GM23338 (cell line): ENCODE data around the gene RAB6A. TPM values are rescaled to one million over a fixed set of nuclear protein-coding genes. Genes with fewer than 3 reads are reported as not detected.

Experiments
- ATAC-seq: fragments of 200-7000 bp; cut with Tn5 transposase; 3 replicates; pipeline ENCODE4 v1.9.1; 2020
- DNase-seq: peaks from one replicate; pipeline ENCODE4 v3.0.0-alpha.2; 2015; ENCODE audit warnings: low spot score
- H2AFZ ChIP-seq: fragments of 200-600 bp; sonication (generic); 2 replicates; pipeline ENCODE4 v1.8.0; 2016; ENCODE audit warnings: antibody characterized with exemption, mild to moderate bottlenecking, moderate library complexity
- H3F3A ChIP-seq: fragments of 200-600 bp; sonication (generic); replicated peaks from 2 replicates; pipeline ENCODE4 v1.8.0; 2017; ENCODE audit warnings: antibody characterized with exemption, mixed run types, low read depth
- H3K27ac ChIP-seq: fragments of 200-600 bp; sonication (generic); 2 replicates; pipeline ENCODE4 v1.6.1; 2016; ENCODE audit warnings: low read depth
- H3K27me3 ChIP-seq: fragments of 200-600 bp; sonication (generic); 2 replicates; pipeline ENCODE4 v1.8.0; 2016; ENCODE audit warnings: mild to moderate bottlenecking, mixed run types, moderate library complexity; ENCODE audit not compliant: insufficient read depth
- H3K36me3 ChIP-seq: fragments of 200-600 bp; sonication (generic); 2 replicates; pipeline ENCODE4 v1.8.0; 2016; ENCODE audit warnings: mild to moderate bottlenecking; ENCODE audit not compliant: insufficient read depth
- H3K4me1 ChIP-seq: fragments of 200-600 bp; sonication (generic); 2 replicates; pipeline ENCODE4 v1.8.0; 2016; ENCODE audit warnings: mild to moderate bottlenecking, moderate library complexity; ENCODE audit not compliant: insufficient read depth
- H3K4me2 ChIP-seq: fragments of 200-600 bp; sonication (generic); 2 replicates; pipeline ENCODE4 v1.7.1; 2017; ENCODE audit warnings: mixed run types
- H3K4me3 ChIP-seq: fragments of 200-600 bp; sonication (generic); 2 replicates; pipeline ENCODE4 v1.6.1; 2016; ENCODE audit warnings: mixed run types
- H3K79me2 ChIP-seq: fragments of 200-600 bp; sonication (generic); replicated peaks from 2 replicates; pipeline ENCODE4 v1.8.0; 2017; ENCODE audit warnings: mild to moderate bottlenecking; ENCODE audit not compliant: insufficient read depth
- H3K9me2 ChIP-seq: fragments of 200-600 bp; sonication (generic); 2 replicates; pipeline ENCODE4 v1.8.0; 2017; ENCODE audit not compliant: insufficient read depth
- H4K20me1 ChIP-seq: fragments of 200-600 bp; sonication (generic); replicated peaks from 2 replicates; pipeline ENCODE4 v1.8.0; 2017; ENCODE audit warnings: mild to moderate bottlenecking; ENCODE audit not compliant: insufficient read depth
- H3K27ac Mint-ChIP-seq: 2 replicates; pipeline ENCODE4 v1.8.0; 2020; ENCODE audit warnings: inconsistent platforms, mild to moderate bottlenecking, moderate library complexity, mixed read lengths
- H3K27me3 Mint-ChIP-seq: 3 replicates; pipeline ENCODE4 v1.8.0; 2022; ENCODE audit warnings: low read depth, mild to moderate bottlenecking, moderate library complexity, mixed read lengths, inconsistent platforms; ENCODE audit not compliant: insufficient read depth, poor library complexity
- H3K36me3 Mint-ChIP-seq: 3 replicates; pipeline ENCODE4 v1.8.0; 2021; ENCODE audit warnings: low read depth, mild to moderate bottlenecking, inconsistent platforms, moderate library complexity, mixed read lengths
- H3K4me1 Mint-ChIP-seq: 3 replicates; pipeline ENCODE4 v1.8.0; 2020; ENCODE audit warnings: mild to moderate bottlenecking, inconsistent platforms, mixed read lengths
- H3K4me3 Mint-ChIP-seq: 3 replicates; pipeline ENCODE4 v1.8.0; 2021; ENCODE audit warnings: moderate library complexity, mild to moderate bottlenecking, inconsistent platforms, mixed read lengths
- H3K9me3 Mint-ChIP-seq: 3 replicates; pipeline ENCODE4 v1.8.0; 2020; ENCODE audit warnings: moderate library complexity, mild to moderate bottlenecking, inconsistent platforms, mixed read lengths
- CREB1 ChIP-seq: fragments of 250-450 bp; sonication (Bioruptor Pico); IDR thresholded peaks from 2 replicates; pipeline ENCODE4 v1.5.0; 2020; ENCODE audit warnings: low read depth, mild to moderate bottlenecking, moderate library complexity
- CTCF ChIP-seq, 2 experiments: fragments of 200-600 bp in 1 of 2; sonication (generic) in 1 of 2; conservative IDR thresholded peaks; 2 replicates each; pipeline versions ENCODE4 v1.5.1 to v1.6.1; 2016 to 2017; ENCODE audit warnings: antibody characterized with exemption in 2 of 2, low read depth in 2 of 2, mild to moderate bottlenecking in 2 of 2, moderate library complexity in 1 of 2
- EZH2 ChIP-seq: fragments of 200-600 bp; sonication (generic); IDR thresholded peaks from one replicate; pipeline ENCODE4 v1.8.0; 2017; ENCODE audit warnings: antibody characterized with exemption, mild to moderate bottlenecking, low read depth; ENCODE audit not compliant: unreplicated experiment
- EZH2phosphoT487 ChIP-seq: fragments of 200-600 bp; sonication (generic); IDR thresholded peaks from one replicate; pipeline ENCODE4 v1.8.1; 2018; ENCODE audit warnings: antibody characterized with exemption; ENCODE audit not compliant: unreplicated experiment
- JUNB ChIP-seq: IDR thresholded peaks from one replicate; pipeline ENCODE4 v1.6.1; 2016; ENCODE audit warnings: antibody characterized with exemption; ENCODE audit not compliant: unreplicated experiment
- NANOG ChIP-seq: IDR thresholded peaks from 2 replicates; pipeline ENCODE4 v1.6.1; 2016; ENCODE audit warnings: antibody characterized with exemption, borderline replicate concordance
- POLR2AphosphoS5 ChIP-seq: IDR thresholded peaks from 2 replicates; pipeline ENCODE4 v1.6.1; 2016; ENCODE audit warnings: antibody characterized with exemption, low read depth
- ZNF114 ChIP-seq: fragments of 250-450 bp; sonication (Bioruptor Pico); IDR thresholded peaks from 2 replicates; pipeline ENCODE4 v1.5.0; 2020; ENCODE audit warnings: mild to moderate bottlenecking, moderate library complexity
- ZNF462 ChIP-seq: fragments of 250-450 bp; sonication (Bioruptor Pico); IDR thresholded peaks from 2 replicates; pipeline ENCODE4 v1.5.0; 2020; ENCODE audit warnings: mild to moderate bottlenecking, moderate library complexity
- polyA plus RNA-seq: library from polyadenylated mRNA; unstranded; fragments of >200 nt; fragmentation: Nextera tagmentation; extraction: Ambion mirVana; gene quantifications from 2 replicates; pipeline ENCODE4 v1.2.1, GENCODE V29; 2016
- total RNA-seq: library from RNA; depleted of rRNA; stranded (reverse); fragments of >200 nt; shearing (Covaris generic); gene quantifications from 2 replicates; pipeline ENCODE4 v1.2.3, GENCODE V29; 2014

The RAB6A gene
- total and polyA plus RNA-seq, 2 experiments from 2014 or later, result 61.1 to 127 TPM

GRCh38 chr11:73649206-73649605, 111.7 kb downstream of the RAB6A start:
- TF ChIP-seq POLR2AphosphoS5 (no peak), NANOG (no peak), JUNB (no peak), ZNF114 (no peak), EZH2 (no peak), CREB1 (CRISPR knock-in tag) (no peak), EZH2phosphoT487 (no peak)
- no peak overlapping the region for H2AFZ ChIP-seq
- H3F3A ChIP-seq, result peaks cover 10% of the 10 kb centered on the region
- H3K36me3 ChIP-seq, result no peaks in the 10 kb centered on the region
- Mint-ChIP-seq H3K9me3 (no peaks in the 10 kb centered on the region), H3K27me3 (peaks cover 26% of the 10 kb centered on the region), H3K4me1 (peaks cover 49% of the 10 kb centered on the region), H3K4me3 (no peak overlapping the region; the same call in 2 of the 3 replicates), H3K27ac (no peak overlapping the region), H3K36me3 (no peaks in the 10 kb centered on the region)
- no peak for DNase-seq
- no peak for ATAC-seq
- H3K27me3 ChIP-seq, result peaks cover 22% of the 10 kb centered on the region
- H3K79me2 ChIP-seq, result no peaks in the 10 kb centered on the region
- no peak overlapping the region for H3K4me2 ChIP-seq
- no peak overlapping the region for H3K27ac ChIP-seq
- peaks cover 23% of the 10 kb centered on the region for H3K4me1 ChIP-seq
- H4K20me1 ChIP-seq, result no peaks in the 10 kb centered on the region; the same call in 1 of the 2 replicates
- H3K9me2 ChIP-seq, result no peaks in the 10 kb centered on the region
- H3K4me3 ChIP-seq, result no peak overlapping the region

- H3K36me3 ChIP-seq, result no peaks in the 10 kb centered on the region
- H3K79me2 ChIP-seq, result no peaks in the 10 kb centered on the region
- no peak overlapping the region for H2AFZ ChIP-seq
- Mint-ChIP-seq H3K9me3 (no peaks in the 10 kb centered on the region), H3K4me1 (peaks cover 49% of the 10 kb centered on the region), H3K4me3 (peak overlapping the region; percentile 81; the same call in 2 of the 3 replicates), H3K27ac (no peak overlapping the region), H3K27me3 (peaks cover 26% of the 10 kb centered on the region), H3K36me3 (no peaks in the 10 kb centered on the region)
- H3K4me2 ChIP-seq, result peak overlapping the region; percentile 100
- no peak for DNase-seq
- peak overlapping the region; percentile 89; the same call in 1 of the 2 replicates for H3K4me3 ChIP-seq
- H3K9me2 ChIP-seq, result no peaks in the 10 kb centered on the region
- no peak for TF ChIP-seq NANOG
- TF ChIP-seq JUNB, result no peak
- no peak for TF ChIP-seq ZNF114
- no peak for TF ChIP-seq EZH2
- TF ChIP-seq CTCF (conservative IDR thresholded peaks at IDR 0.05; ENCODE audit: low read depth in 2 of 2), result no peak
- TF ChIP-seq POLR2AphosphoS5, result no peak
- ATAC-seq, result no peak
- peaks cover 23% of the 10 kb centered on the region for H3K4me1 ChIP-seq
- H3F3A ChIP-seq, result peaks cover 10% of the 10 kb centered on the region
- H4K20me1 ChIP-seq, result no peaks in the 10 kb centered on the region; the same call in 1 of the 2 replicates
- H3K27me3 ChIP-seq, result peaks cover 28% of the 10 kb centered on the region
- no peak overlapping the region for H3K27ac ChIP-seq
Measured at GRCh38 chr11:73648571-73649046, 112.3 kb downstream of the RAB6A start.

- no peak for DNase-seq
- Mint-ChIP-seq H3K27me3 (peaks cover 26% of the 10 kb centered on the region), H3K4me1 (peaks cover 49% of the 10 kb centered on the region), H3K9me3 (no peaks in the 10 kb centered on the region), H3K27ac (no peak overlapping the region), H3K36me3 (no peaks in the 10 kb centered on the region), H3K4me3 (peak overlapping the region; percentile 81)
- no peak for ATAC-seq
- Histone ChIP-seq H3K4me3 (peak overlapping the region; percentile 89), H3F3A (peaks cover 10% of the 10 kb centered on the region), H4K20me1 (no peaks in the 10 kb centered on the region; the same call in 1 of the 2 replicates), H3K27ac (no peak overlapping the region), H3K9me2 (no peaks in the 10 kb centered on the region), H3K27me3 (peaks cover 33% of the 10 kb centered on the region), H3K36me3 (no peaks in the 10 kb centered on the region), H3K4me2 (peak overlapping the region; percentile 100), H3K79me2 (no peaks in the 10 kb centered on the region), H3K4me1 (peaks cover 23% of the 10 kb centered on the region), H2AFZ (no peak overlapping the region; the same call in 1 of the 2 replicates)
- no peak for TF ChIP-seq JUNB
- no peak for TF ChIP-seq NANOG
- TF ChIP-seq ZNF462, result no peak
Measured at GRCh38 chr11:73648121-73648520, 112.8 kb downstream of the RAB6A start.
